Stimulated activated CD8-positive, alpha-beta memory T cell treated with anti-CD3 and anti-CD28 coated beads, Interleukin-15, amount 100 ng/mL, for 1 hour (primary cell): Measurements from ENCODE around the gene CLTRN.
"Not testable (repeated sequence)": the region's sequence is repeated elsewhere in the genome, so short reads cannot be mapped to it uniquely, and the experiment has no call there.

ENCODE experiments used
- DNase-seq: peaks from one replicate; pipeline ENCODE4 v3.0.0-alpha.2; 2020; ENCODE audit warnings: low read depth

Gene CLTRN

GRCh38 chrX:15647510-15647909 is 17.1 kb downstream of the CLTRN start:
- DNase-seq, result not testable (repeated sequence)

GRCh38 chrX:15646543-15646942 is 18.1 kb downstream of the CLTRN start:
- no peak for DNase-seq

- DNase-seq, result no peak
Measured at GRCh38 chrX:15646031-15646430, 18.6 kb downstream of the CLTRN start.

- no peak for DNase-seq
Measured at GRCh38 chrX:15645266-15645665, 19.3 kb downstream of the CLTRN start.

GRCh38 chrX:15644560-15644872 is 20.1 kb downstream of the CLTRN start:
- no peak for DNase-seq

- no peak for DNase-seq
Measured at GRCh38 chrX:15643786-15644559, 20.6 kb downstream of the CLTRN start.

GRCh38 chrX:15631637-15632036 is 33.0 kb downstream of the CLTRN start:
- no peak for DNase-seq

- no peak for DNase-seq
Measured at GRCh38 chrX:15623054-15623453, 41.6 kb downstream of the CLTRN start.

- no peak for DNase-seq
Measured at GRCh38 chrX:15619053-15619755, 45.4 kb downstream of the CLTRN start.

- DNase-seq, result no peak
Measured at GRCh38 chrX:15617111-15617510, 47.5 kb downstream of the CLTRN start.

- no peak for DNase-seq
Measured at GRCh38 chrX:15616531-15616930, 48.1 kb downstream of the CLTRN start.

- DNase-seq, result no peak
Measured at GRCh38 chrX:15607067-15607466, 57.5 kb downstream of the CLTRN start.

- no peak for DNase-seq
Measured at GRCh38 chrX:15606136-15606535, 58.5 kb downstream of the CLTRN start.

- DNase-seq, result no peak
Measured at GRCh38 chrX:15605226-15605625, 59.4 kb downstream of the CLTRN start.

GRCh38 chrX:15602761-15603160 is 61.8 kb downstream of the CLTRN start:
- DNase-seq, result no peak

GRCh38 chrX:15601932-15602331 is 62.7 kb downstream of the CLTRN start:
- no peak for DNase-seq

- no peak for DNase-seq
Measured at GRCh38 chrX:15600745-15601144, 63.9 kb downstream of the CLTRN start, which contains the start of gene ACE2. Gene ACE2, minus strand, starts transcription at chrX:15600960. Its CDS starts 49 bp downstream, at chrX:15600911.

- no peak for DNase-seq
Measured at GRCh38 chrX:15600049-15600448, 64.6 kb downstream of the CLTRN start.

- DNase-seq, result no peak
Measured at GRCh38 chrX:15599461-15599860, 65.1 kb downstream of the CLTRN start.

- no peak for DNase-seq
Measured at GRCh38 chrX:15598026-15598425, 66.6 kb downstream of the CLTRN start.

GRCh38 chrX:15594371-15594770 is 70.2 kb downstream of the CLTRN start:
- no peak for DNase-seq

GRCh38 chrX:15579778-15580747 is 84.5 kb downstream of the CLTRN start:
- no peak for DNase-seq
